ENCODE data around the gene ZNF189.

GRCh38 chr9:101359679-101360078, 39.0 kb upstream of the ZNF189 start:
- no peak for TF ChIP-seq CTCF (conservative IDR thresholded peaks at IDR 0.05)
- TF ChIP-seq EZH2 (IDR thresholded peaks at IDR 0.05; ENCODE audit: low read depth): no peak

Measured in PC-9 (cell line).